GM10266 (cell line): ENCODE results near the gene ZPBP2.
A peak's percentile ranks its signal among the peaks of the same experiment; 100 is the strongest.

Experiments
- DNase-seq: peaks from one replicate; pipeline ENCODE4 v3.0.0; 2012; ENCODE audit errors: extremely low spot score
- CTCF ChIP-seq: IDR thresholded peaks from 2 replicates; pipeline ENCODE4 v1.5.1; 2012; ENCODE audit warnings: mild to moderate bottlenecking, low read depth; ENCODE audit not compliant: control insufficient read depth, insufficient read depth; ENCODE audit errors: missing control alignments

Gene ZPBP2, protein sequence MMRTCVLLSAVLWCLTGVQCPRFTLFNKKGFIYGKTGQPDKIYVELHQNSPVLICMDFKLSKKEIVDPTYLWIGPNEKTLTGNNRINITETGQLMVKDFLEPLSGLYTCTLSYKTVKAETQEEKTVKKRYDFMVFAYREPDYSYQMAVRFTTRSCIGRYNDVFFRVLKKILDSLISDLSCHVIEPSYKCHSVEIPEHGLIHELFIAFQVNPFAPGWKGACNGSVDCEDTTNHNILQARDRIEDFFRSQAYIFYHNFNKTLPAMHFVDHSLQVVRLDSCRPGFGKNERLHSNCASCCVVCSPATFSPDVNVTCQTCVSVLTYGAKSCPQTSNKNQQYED

DNA sequence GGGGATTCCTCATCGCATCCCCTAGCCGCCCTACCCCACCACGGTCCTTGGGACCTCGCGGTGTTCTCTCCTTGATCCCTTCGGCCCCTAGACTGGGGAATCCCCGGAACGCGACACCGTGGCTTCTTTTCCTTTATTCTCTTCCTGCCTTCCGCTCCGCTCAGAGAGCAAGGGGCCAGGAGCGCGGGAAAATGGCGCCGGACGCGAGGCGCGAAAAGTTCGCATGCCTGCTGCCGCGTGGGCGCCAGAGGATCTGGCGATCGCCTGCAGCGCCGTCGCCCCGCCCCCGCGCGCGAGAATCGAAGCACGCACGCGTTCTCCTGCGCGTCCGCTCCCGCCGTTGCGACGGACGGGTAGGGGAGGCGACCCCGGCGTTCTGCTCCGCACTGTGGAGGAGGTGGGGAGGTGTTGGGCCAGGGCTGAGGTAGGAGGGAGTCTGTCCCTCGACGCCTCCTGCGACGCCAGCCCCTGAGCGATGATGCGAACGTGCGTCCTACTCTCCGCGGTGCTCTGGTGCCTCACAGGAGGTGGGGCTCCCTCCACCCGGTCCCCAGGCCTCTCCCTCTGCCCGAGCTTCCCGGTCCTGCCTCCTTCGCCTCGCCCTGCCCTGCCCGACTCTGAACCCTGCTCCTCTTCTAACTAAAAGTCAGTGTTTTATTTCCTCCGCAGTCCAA is at the start of gene ZPBP2:
Gene ZPBP2, plus strand, starts transcription at position 323 of the 674 bp plus-strand sequence. Its CDS starts 153 bp downstream, at position 476.
- DNase-seq, result no peak
- TF ChIP-seq CTCF, result no peak

GRCh38 chr17:39818358-39819000 is 49.5 kb upstream of the ZPBP2 start:
- no peak for DNase-seq
- no peak for TF ChIP-seq CTCF

- TF ChIP-seq CTCF, result peak; percentile 25
- DNase-seq, result no peak
Measured at GRCh38 chr17:39820541-39820940, 47.5 kb upstream of the ZPBP2 start.

GRCh38 chr17:39820987-39821386 is 47.0 kb upstream of the ZPBP2 start:
- no peak for DNase-seq
- TF ChIP-seq CTCF, result no peak

DNA sequence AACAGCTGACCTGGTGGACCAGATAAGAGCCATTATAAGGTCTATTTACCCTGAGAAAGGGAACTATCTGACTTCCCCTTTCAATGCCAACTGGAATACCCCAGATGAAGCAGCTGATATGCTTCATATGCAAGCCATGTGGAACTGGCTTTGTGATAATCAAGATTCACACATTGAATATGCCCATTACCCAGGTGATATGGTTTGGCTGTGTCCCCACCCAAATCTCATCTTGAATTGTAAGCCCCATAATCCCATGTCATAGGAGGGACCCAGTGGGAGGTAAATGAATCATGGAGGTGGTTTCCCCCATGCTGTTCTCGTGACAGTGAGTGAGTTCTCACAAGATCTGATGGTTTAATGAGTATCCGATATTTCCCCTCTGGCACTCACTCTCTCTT is 46.0 kb upstream of the ZPBP2 start:
- no peak for DNase-seq
- no peak for TF ChIP-seq CTCF

GRCh38 chr17:39823407-39824054 is 44.5 kb upstream of the ZPBP2 start:
- DNase-seq, result no peak
- no peak for TF ChIP-seq CTCF
